ENCODE results near the gene RAB6A.

- TF ChIP-seq CTCF (IDR thresholded peaks at IDR 0.05): no peak
- no peak for TF ChIP-seq POLR2A (IDR thresholded peaks at IDR 0.05)
Measured at GRCh38 chr11:73629907-73630306, 131.0 kb downstream of the RAB6A start.

Data from lower leg skin (tissue), 3 donors.